ENCODE measurements around the gene RNASEH1. TPM values are rescaled to one million over a fixed set of nuclear protein-coding genes. Genes with fewer than 3 reads are reported as not detected.

Gene RNASEH1
- total RNA-seq, 1 experiment from 2014 or later: 42.0 TPM

- no peaks in the 10 kb centered on the region for H3K27me3 ChIP-seq (ENCODE audit: insufficient read depth, low read length)
- H4K5ac ChIP-seq (ENCODE audit: insufficient read length, low read depth, low read length): no peak overlapping the region
- no peak overlapping the region for H4K8ac ChIP-seq (replicated peaks; ENCODE audit: insufficient read length, low read depth, low read length)
- no peak overlapping the region for H3K23ac ChIP-seq (ENCODE audit: insufficient read length, low read depth, low read length)
- no peak for TF ChIP-seq CTCF (conservative IDR thresholded peaks at IDR 0.05)
- H2BK15ac ChIP-seq (ENCODE audit: low read depth, low read length): no peak overlapping the region
- H2BK20ac ChIP-seq (ENCODE audit: low read depth, low read length, poor library complexity, severe bottlenecking): no peak overlapping the region
- H2AFZ ChIP-seq (ENCODE audit: low read length): no peak overlapping the region
- Mint-ChIP-seq H3K4me3 (no peak overlapping the region), H3K4me1 (peaks cover 0 to 17% of the 10 kb centered on the region in 2 experiments; a peak in 2 of 4 replicates), H3K27ac (no peak overlapping the region), H3K27me3 (ENCODE audit: low read depth) (peaks cover 3% of the 10 kb centered on the region), H3K9me3 (no peaks in the 10 kb centered on the region; a peak in 1 of 5 replicates), H3K36me3 (ENCODE audit: insufficient read depth in 1 of 3, low read depth in 3 of 3) (no peaks in the 10 kb centered on the region)
- no peak overlapping the region for H3K14ac ChIP-seq (ENCODE audit: insufficient read depth, low read length)
- no peak overlapping the region for H3K27ac ChIP-seq (ENCODE audit: insufficient read length, low read depth, low read length)
- WGBS (ENCODE audit: extremely low coverage, insufficient read length, low lambda C conversion rate): no CpG with 5 or more reads among the region's 22 CpGs
- no peak overlapping the region for H3K4ac ChIP-seq (ENCODE audit: low read depth, low read length)
- no peak overlapping the region for H2BK12ac ChIP-seq (ENCODE audit: insufficient read length, low read depth, low read length)
- no peaks in the 10 kb centered on the region for H3K23me2 ChIP-seq (ENCODE audit: insufficient read length, low read depth, low read length, poor library complexity, severe bottlenecking)
- H3K4me1 ChIP-seq (ENCODE audit: insufficient read depth, low read length): no peaks in the 10 kb centered on the region
- H3T11ph ChIP-seq (ENCODE audit: low read length): no peak overlapping the region
- H3K79me2 ChIP-seq (ENCODE audit: insufficient read depth, low read length): no peaks in the 10 kb centered on the region
- no peak for DNase-seq
- H3K9me3 ChIP-seq (ENCODE audit: control insufficient read depth, low read depth, low read length): no peaks in the 10 kb centered on the region
- no peak overlapping the region for H3K4me2 ChIP-seq (ENCODE audit: insufficient read depth, insufficient read length, low read length)
- H3K79me1 ChIP-seq (ENCODE audit: insufficient read depth, low read depth, low read length, poor library complexity, severe bottlenecking): no peaks in the 10 kb centered on the region
- H4K20me1 ChIP-seq (ENCODE audit: control insufficient read depth, insufficient read depth, insufficient read length): no peaks in the 10 kb centered on the region
- H4K91ac ChIP-seq (ENCODE audit: insufficient read length, low read depth, low read length): no peak overlapping the region
- no peak overlapping the region for H3K9ac ChIP-seq (ENCODE audit: extremely low read depth, insufficient read length, low read length)
- H3K56ac ChIP-seq (ENCODE audit: insufficient read length, low read depth, low read length): no peak overlapping the region
- no peak overlapping the region for H2BK120ac ChIP-seq (ENCODE audit: low read depth, low read length, poor library complexity, severe bottlenecking)
- H3K18ac ChIP-seq (ENCODE audit: insufficient read length, low read depth, low read length): no peak overlapping the region
- no peak overlapping the region for H2AK5ac ChIP-seq (ENCODE audit: insufficient read length, low read length)
- no peak overlapping the region for H2BK5ac ChIP-seq (ENCODE audit: insufficient read length, low read length)
These were observed 43.6 kb upstream of the RNASEH1 start for GRCh38 chr2:3601561-3602271.
